ENCODE results near the gene OTULIN.

GRCh38 chr5:14732991-14733390 lies 68.5 kb downstream of the OTULIN start:
- no peak for TF ChIP-seq POLR2A (IDR thresholded peaks at IDR 0.05)
- no peak for TF ChIP-seq CTCF (IDR thresholded peaks at IDR 0.05)

Data from right lobe of liver (tissue), 4 donors.